ENCODE data around the gene PI4KA.

PI4KA gene

GRCh38 chr22:20882855-20883254 lies 24.2 kb upstream of the PI4KA start:
- FAIRE-seq (no peak), DNase-seq (ENCODE audit: insufficient read length, low spot score) (no peak)

- DNase-seq (ENCODE audit: insufficient read length, low spot score): no peak
- no peak for FAIRE-seq
These were observed 23.5 kb upstream of the PI4KA start for GRCh38 chr22:20881869-20882815.

DNA sequence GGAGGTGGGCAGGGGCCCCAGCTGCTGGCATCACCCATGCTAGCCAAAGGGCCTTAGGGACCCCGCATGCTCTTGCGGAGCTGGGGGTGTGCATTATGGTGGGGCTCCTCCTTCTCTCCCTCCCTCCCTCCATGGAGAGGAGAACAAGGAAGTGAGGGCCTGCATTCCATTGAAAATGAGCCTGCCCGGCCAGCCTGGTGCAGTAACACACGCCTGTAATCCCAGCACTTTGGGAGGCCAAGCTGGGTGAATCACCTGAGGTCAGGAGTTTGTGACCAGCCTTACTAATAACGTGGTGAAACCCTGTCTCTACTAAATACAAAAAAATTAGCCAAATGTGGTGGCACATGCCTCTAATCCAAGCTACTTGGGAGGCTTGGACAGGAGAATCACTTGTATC lies 22.6 kb upstream of the PI4KA start:
- FAIRE-seq: no peak

GRCh38 chr22:20877715-20878114 lies 19.1 kb upstream of the PI4KA start:
- no peak for DNase-seq (ENCODE audit: insufficient read length, low spot score)
- no peak for FAIRE-seq

More for the DNA sequence above, 22.6 kb upstream of the PI4KA start:
- DNase-seq (ENCODE audit: insufficient read length, low spot score): no peak

DNA sequence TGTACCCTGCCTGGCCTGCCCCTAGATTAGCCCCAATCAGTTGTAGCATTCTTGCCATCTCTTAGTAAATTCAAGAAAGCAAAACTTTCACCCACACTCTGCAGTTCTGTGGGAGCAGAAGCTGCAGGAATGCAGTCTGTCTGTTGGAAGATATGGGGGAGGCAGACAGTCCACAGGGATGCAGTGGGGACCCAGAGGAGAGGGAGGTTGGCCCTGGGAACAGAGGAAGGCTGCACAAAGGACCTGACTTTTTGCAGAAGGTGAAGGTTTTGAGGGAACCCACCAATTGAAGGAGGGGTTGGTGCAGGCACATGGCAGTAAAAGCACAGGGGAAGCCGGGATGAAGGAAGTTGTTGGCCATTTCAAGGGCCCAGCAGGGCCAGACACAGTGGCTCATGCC lies 16.7 kb upstream of the PI4KA start:
- FAIRE-seq: no peak
- no peak for DNase-seq (ENCODE audit: insufficient read length, low spot score)

- FAIRE-seq (no peak), DNase-seq (ENCODE audit: insufficient read length, low spot score) (no peak)
These were observed 14.6 kb upstream of the PI4KA start for GRCh38 chr22:20873214-20873613.

GRCh38 chr22:20869234-20869633 lies 10.6 kb upstream of the PI4KA start:
- DNase-seq (ENCODE audit: insufficient read length, low spot score) (no peak), FAIRE-seq (no peak)

GRCh38 chr22:20868025-20868962 lies 9.7 kb upstream of the PI4KA start:
- DNase-seq (ENCODE audit: insufficient read length, low spot score) (no peak), FAIRE-seq (no peak)

- FAIRE-seq (no peak), DNase-seq (ENCODE audit: insufficient read length, low spot score) (no peak)
These were observed 8.8 kb upstream of the PI4KA start for GRCh38 chr22:20867179-20868024.

DNA sequence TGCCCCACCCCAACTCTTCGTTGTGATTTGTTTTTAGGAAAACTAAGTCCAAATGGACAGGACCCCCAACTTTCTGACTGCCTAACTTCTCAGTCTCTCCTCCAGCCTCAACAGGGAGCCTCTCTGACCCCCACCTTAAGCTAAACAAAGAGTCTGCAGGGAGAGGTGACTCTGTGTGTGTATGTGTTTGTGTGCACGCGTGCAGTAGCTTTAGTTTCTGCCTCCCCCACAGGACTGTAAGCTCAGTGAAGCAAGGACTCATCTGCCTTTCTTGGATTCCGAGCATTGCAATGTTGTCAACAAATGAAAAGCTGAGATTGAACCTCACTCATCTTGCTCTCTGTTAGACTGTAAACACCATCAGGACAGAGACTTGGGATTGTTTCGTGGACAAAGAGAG lies 8.1 kb upstream of the PI4KA start:
- FAIRE-seq (no peak), DNase-seq (ENCODE audit: insufficient read length, low spot score) (no peak)

DNA sequence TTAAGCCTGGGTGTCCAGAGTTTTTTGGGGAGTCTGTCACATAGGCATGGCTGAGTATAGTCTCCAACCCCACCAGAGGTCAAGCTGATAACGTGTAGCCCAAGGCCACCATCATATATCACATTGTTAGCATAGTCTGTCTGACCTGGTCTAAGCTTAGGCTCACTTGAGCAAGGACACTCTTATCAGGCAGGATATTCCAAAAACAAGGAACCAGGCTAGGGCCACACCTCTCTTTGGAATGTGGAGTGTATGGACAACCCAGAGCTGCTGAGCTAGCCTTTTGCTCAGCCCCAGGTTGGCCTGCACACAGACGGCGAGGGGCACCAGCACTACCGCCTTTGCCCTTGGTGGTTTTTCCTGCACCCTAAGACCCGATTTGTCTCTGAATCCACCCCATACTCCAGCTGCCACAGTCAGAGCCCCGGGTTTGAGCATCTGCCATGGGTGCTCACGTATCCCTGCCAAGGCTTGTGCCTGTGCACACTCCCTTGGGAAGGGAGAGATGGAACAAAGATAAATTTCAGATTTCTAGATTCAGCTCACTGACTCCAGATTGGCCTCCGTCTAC lies 7.3 kb upstream of the PI4KA start:
- FAIRE-seq: no peak
- DNase-seq (ENCODE audit: insufficient read length, low spot score): no peak

- no peak for DNase-seq (ENCODE audit: insufficient read length, low spot score)
- no peak for FAIRE-seq
These were observed 6.7 kb upstream of the PI4KA start for GRCh38 chr22:20865331-20865730.

- DNase-seq (ENCODE audit: insufficient read length, low spot score) (no peak), FAIRE-seq (no peak)
These were observed 5.7 kb upstream of the PI4KA start for GRCh38 chr22:20864186-20864908.

- FAIRE-seq: no peak
- DNase-seq (ENCODE audit: insufficient read length, low spot score): no peak
These were observed 4.8 kb upstream of the PI4KA start for GRCh38 chr22:20863366-20863765.

GRCh38 chr22:20862540-20862939 lies 3.9 kb upstream of the PI4KA start:
- FAIRE-seq (no peak), DNase-seq (ENCODE audit: insufficient read length, low spot score) (no peak)

GRCh38 chr22:20859615-20860014 lies 1.0 kb upstream of the PI4KA start:
- FAIRE-seq (no peak), DNase-seq (ENCODE audit: insufficient read length, low spot score) (no peak)

GRCh38 chr22:20857838-20858614 lies 585 bp downstream of the PI4KA start:
- FAIRE-seq (peak; percentile 40), DNase-seq (ENCODE audit: insufficient read length, low spot score) (peak; percentile 77)

DNA sequence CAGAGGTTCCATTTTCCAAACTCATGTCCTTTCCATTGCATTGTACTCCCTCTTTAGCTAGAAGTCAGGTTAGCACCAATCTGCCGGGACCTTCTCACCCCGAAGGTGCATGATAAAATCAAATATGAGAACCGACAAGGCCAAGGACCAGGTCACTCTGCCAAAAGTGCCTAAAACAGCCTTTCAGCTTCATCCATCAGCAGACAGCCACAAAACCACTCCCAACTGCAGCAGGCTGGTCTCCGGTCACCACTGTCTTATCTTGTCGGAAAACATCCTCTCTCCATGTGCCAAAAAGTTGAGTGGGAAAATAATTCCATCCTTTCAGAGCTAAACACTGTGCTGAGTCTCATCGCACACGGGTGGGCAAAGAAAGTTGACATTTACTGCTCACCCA lies 1.4 kb downstream of the PI4KA start:
- no peak for FAIRE-seq

GRCh38 chr22:20853236-20853660 lies 5.4 kb downstream of the PI4KA start:
- DNase-seq (ENCODE audit: insufficient read length, low spot score): no peak
- no peak for FAIRE-seq

More for the DNA sequence above, 1.4 kb downstream of the PI4KA start:
- DNase-seq (ENCODE audit: insufficient read length, low spot score): no peak

Data from HTR-8/SVneo (cell line).